Measurements from ENCODE around the gene LILRA2.

DNA sequence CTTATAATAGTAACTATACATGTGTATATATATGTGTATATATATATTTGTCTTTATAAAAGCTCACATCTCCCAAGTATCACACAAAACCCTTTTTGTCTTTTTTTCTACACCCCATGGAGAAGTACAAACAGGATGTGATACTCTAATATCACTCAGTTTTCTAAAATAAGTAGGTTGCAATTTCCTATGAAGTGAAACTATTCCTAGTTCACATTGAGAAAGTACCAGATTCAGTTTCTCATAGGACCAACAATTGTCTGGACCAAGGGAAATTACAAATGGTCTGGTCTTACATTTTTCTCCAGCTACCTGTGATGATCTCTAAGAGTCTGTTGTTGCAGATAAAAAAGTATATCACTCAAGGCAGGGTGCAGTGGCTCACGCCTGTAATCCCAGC, 38.8 kb downstream of the LILRA2 start:
- TF ChIP-seq, protein P1, sequence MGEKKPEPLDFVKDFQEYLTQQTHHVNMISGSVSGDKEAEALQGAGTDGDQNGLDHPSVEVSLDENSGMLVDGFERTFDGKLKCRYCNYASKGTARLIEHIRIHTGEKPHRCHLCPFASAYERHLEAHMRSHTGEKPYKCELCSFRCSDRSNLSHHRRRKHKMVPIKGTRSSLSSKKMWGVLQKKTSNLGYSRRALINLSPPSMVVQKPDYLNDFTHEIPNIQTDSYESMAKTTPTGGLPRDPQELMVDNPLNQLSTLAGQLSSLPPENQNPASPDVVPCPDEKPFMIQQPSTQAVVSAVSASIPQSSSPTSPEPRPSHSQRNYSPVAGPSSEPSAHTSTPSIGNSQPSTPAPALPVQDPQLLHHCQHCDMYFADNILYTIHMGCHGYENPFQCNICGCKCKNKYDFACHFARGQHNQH (CRISPR knock-in tag; IDR thresholded peaks at IDR 0.05): no peak
- TF ChIP-seq POLR2AphosphoS5 (IDR thresholded peaks at IDR 0.05; ENCODE audit: low read depth, low read length): no peak
- TF ChIP-seq HDAC2 (CRISPR knock-in tag; IDR thresholded peaks at IDR 0.05): no peak
- TF ChIP-seq, protein P2, sequence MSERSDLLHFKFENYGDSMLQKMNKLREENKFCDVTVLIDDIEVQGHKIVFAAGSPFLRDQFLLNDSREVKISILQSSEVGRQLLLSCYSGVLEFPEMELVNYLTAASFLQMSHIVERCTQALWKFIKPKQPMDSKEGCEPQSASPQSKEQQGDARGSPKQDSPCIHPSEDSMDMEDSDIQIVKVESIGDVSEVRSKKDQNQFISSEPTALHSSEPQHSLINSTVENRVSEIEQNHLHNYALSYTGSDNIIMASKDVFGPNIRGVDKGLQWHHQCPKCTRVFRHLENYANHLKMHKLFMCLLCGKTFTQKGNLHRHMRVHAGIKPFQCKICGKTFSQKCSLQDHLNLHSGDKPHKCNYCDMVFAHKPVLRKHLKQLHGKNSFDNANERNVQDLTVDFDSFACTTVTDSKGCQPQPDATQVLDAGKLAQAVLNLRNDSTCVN (CRISPR knock-in tag; IDR thresholded peaks at IDR 0.05; ENCODE audit: borderline replicate concordance): no peak
- no peak for TF ChIP-seq BRCA1 (CRISPR knock-in tag; IDR thresholded peaks at IDR 0.05)
- no peak for TF ChIP-seq EZH2 (conservative IDR thresholded peaks at IDR 0.05; ENCODE audit: low read depth, low read length)
- no peak for TF ChIP-seq ZNF75D (CRISPR knock-in tag; IDR thresholded peaks at IDR 0.05; ENCODE audit: borderline replicate concordance)
- TF ChIP-seq SCMH1 (CRISPR knock-in tag; IDR thresholded peaks at IDR 0.05; ENCODE audit: borderline replicate concordance): no peak
- no peak for TF ChIP-seq ZIK1 (CRISPR knock-in tag; IDR thresholded peaks at IDR 0.05; ENCODE audit: borderline replicate concordance, low read depth)
- TF ChIP-seq BRD4 (CRISPR knock-in tag; IDR thresholded peaks at IDR 0.05): no peak
